SU-DHL-6 (cell line): ENCODE results near the gene TRAPPC10.

ENCODE experiments used
- EZH2phosphoT487 ChIP-seq: fragments of 200-600 bp; sonication (generic), shearing (Covaris generic); conservative IDR thresholded peaks from 2 replicates; pipeline ENCODE4 v1.6.1; 2018; ENCODE audit warnings: mild to moderate bottlenecking, antibody characterized with exemption, low read length, moderate library complexity, mixed read lengths
- TF ChIP-seq, protein P1 (sequence below): fragments of 200-600 bp; sonication (generic); IDR thresholded peaks from one replicate; pipeline ENCODE4 v1.5.1; 2017; ENCODE audit warnings: antibody characterized with exemption, mild to moderate bottlenecking, low read length, moderate library complexity; ENCODE audit not compliant: insufficient read depth, poor library complexity, severe bottlenecking

DNA sequence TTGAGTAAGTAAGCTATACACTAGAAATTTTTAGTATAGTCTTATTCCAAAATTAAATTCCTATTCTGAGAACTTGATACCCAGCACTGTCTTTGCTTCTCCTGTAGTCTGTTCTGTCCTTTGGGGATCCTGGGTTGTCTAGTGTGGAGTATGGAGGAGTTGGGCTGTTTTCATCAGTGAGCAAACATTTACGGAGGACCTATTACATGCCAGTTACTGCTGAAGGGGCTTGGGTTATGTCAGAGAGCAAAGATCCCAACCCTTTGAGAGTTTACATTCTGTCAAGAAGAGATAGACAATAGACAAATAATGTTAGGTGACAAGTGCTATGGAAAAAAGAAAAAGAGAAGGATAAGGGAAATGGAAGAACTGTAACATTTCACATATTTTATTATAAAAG is 9.0 kb downstream of the TRAPPC10 start:
- TF ChIP-seq EZH2phosphoT487: no peak
- TF ChIP-seq, protein P1, sequence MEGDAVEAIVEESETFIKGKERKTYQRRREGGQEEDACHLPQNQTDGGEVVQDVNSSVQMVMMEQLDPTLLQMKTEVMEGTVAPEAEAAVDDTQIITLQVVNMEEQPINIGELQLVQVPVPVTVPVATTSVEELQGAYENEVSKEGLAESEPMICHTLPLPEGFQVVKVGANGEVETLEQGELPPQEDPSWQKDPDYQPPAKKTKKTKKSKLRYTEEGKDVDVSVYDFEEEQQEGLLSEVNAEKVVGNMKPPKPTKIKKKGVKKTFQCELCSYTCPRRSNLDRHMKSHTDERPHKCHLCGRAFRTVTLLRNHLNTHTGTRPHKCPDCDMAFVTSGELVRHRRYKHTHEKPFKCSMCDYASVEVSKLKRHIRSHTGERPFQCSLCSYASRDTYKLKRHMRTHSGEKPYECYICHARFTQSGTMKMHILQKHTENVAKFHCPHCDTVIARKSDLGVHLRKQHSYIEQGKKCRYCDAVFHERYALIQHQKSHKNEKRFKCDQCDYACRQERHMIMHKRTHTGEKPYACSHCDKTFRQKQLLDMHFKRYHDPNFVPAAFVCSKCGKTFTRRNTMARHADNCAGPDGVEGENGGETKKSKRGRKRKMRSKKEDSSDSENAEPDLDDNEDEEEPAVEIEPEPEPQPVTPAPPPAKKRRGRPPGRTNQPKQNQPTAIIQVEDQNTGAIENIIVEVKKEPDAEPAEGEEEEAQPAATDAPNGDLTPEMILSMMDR: no peak
